ENCODE results near the gene NDUFAB1.

NDUFAB1 gene

DNA sequence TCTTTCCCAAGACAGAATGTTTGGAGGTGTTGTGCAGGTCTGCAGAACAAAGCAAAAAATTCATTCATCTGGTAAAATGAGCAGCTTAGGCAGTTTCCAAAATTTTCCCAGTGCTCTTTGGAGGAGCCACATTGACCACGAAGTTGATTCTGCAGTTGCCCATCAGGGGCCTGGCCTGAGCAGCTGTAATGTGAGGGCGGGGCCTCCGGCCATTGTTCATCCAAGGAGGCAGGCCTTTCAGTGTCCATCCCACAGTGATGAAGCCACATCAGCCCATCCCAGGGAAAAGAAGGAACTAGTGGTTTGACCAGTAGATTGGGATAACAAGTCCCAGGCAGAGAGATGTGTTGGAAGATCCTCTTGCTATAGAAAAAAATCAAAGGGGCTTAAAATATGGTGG lies 28.5 kb downstream of the NDUFAB1 start:
- no peak for DNase-seq (ENCODE audit: low spot score)
- TF ChIP-seq, protein P1, sequence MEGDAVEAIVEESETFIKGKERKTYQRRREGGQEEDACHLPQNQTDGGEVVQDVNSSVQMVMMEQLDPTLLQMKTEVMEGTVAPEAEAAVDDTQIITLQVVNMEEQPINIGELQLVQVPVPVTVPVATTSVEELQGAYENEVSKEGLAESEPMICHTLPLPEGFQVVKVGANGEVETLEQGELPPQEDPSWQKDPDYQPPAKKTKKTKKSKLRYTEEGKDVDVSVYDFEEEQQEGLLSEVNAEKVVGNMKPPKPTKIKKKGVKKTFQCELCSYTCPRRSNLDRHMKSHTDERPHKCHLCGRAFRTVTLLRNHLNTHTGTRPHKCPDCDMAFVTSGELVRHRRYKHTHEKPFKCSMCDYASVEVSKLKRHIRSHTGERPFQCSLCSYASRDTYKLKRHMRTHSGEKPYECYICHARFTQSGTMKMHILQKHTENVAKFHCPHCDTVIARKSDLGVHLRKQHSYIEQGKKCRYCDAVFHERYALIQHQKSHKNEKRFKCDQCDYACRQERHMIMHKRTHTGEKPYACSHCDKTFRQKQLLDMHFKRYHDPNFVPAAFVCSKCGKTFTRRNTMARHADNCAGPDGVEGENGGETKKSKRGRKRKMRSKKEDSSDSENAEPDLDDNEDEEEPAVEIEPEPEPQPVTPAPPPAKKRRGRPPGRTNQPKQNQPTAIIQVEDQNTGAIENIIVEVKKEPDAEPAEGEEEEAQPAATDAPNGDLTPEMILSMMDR (IDR thresholded peaks at IDR 0.05; ENCODE audit: extremely low read depth, insufficient read depth, missing control alignments) = no peak
- in situ Hi-C loops (cut with MboI; ENCODE audit: low pct_unique_long_range_greater_than_20kb, low sequenced_read_pairs, unreplicated experiment) = no loop called here

DNA sequence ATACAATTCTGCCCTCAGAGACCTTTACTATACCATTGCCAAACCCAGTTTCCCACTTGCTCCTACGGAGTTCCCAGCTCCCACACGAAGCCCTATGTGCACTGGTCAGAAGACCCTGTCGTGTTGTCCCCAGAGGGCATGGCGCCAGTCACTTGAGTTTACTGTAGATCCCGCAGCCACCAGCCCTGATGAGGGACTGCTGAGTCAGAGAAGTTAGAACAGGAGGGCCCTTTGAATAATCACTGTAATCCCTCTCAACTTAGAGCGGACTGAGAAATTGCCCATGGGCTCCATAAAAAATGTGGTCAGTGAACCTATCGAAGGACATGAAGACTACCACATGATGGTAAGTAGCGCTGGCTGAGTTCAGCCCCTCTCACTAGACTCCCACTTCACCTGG lies 29.4 kb downstream of the NDUFAB1 start:
- in situ Hi-C loops (cut with MboI; ENCODE audit: low pct_unique_long_range_greater_than_20kb, low sequenced_read_pairs, unreplicated experiment) = no loop called here
- TF ChIP-seq, protein P1 (IDR thresholded peaks at IDR 0.05; ENCODE audit: extremely low read depth, insufficient read depth, missing control alignments) = no peak
- DNase-seq (ENCODE audit: low spot score) = no peak

DNA sequence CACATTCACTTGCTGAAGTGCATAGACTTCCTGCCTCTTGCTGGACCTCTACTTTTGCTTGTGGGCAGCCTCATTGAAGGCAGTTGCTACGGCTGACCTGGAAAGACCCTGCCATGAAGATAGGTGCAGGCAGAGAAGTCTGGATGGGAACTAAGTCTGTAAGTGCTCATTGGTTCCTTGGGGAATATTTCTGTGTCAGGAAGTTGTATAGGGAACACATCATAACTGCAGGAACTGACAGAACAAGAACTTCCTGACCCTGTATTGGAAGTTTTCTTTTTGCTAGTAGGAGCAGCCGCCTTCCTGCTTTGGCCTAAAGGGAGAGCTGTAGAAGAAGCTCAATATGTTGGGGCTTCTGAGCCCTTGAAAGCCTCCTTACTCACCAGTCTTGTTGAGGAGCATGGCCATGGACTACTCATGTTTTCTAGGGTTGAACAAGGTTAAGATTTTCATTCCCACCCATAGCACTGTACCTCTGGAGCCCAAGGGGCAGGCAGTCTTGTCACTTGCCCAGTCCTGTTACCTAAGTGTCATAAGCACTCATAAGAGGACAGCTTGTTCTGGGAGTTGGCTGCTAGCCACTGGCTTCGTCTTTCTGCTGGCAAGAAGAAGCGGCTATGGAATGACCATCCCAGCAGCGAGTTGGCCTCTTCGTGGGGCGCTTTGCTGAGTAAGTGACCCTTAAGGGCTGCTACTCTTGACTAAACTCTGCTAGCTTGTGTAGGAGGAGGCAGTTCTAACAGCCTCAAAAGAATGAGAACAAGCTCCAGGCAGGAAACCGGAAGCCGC lies 31.3 kb downstream of the NDUFAB1 start:
- TF ChIP-seq, protein P1 (IDR thresholded peaks at IDR 0.05; ENCODE audit: extremely low read depth, insufficient read depth, missing control alignments) = no peak
- in situ Hi-C loops (cut with MboI; ENCODE audit: low pct_unique_long_range_greater_than_20kb, low sequenced_read_pairs, unreplicated experiment) = no loop called here
- DNase-seq (ENCODE audit: low spot score) = no peak

- in situ Hi-C loops (cut with MboI; ENCODE audit: low pct_unique_long_range_greater_than_20kb, low sequenced_read_pairs, unreplicated experiment) = no loop called here
- DNase-seq (ENCODE audit: low spot score) = no peak
- TF ChIP-seq, protein P1 (IDR thresholded peaks at IDR 0.05; ENCODE audit: extremely low read depth, insufficient read depth, missing control alignments) = no peak
These were observed 32.9 kb downstream of the NDUFAB1 start for GRCh38 chr16:23563186-23563585.

DNA sequence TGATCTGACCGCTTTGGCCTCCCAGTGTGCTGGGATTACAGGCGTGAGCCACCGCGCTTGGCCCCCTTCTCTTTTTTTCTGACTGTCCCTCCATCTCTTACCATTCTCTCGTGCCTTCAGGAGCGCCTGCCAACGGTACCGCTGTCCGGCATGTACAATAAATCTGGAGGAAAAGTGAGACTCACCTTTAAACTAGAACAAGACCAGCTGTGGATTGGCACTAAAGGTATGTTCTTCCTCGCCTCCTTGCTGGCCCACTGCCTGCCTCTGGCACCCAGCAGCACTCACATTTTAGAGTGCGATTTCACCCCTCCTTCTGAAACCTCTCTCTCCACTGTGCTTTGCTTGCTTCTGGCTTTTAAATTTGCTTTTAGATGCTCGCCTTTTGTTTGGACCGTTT lies 33.6 kb downstream of the NDUFAB1 start:
- TF ChIP-seq, protein P1 (IDR thresholded peaks at IDR 0.05; ENCODE audit: extremely low read depth, insufficient read depth, missing control alignments) = no peak

GRCh38 chr16:23561586-23561985 lies 34.5 kb downstream of the NDUFAB1 start:
- no peak for DNase-seq (ENCODE audit: low spot score)
- TF ChIP-seq, protein P1 (IDR thresholded peaks at IDR 0.05; ENCODE audit: extremely low read depth, insufficient read depth, missing control alignments) = no peak
- in situ Hi-C loops (cut with MboI; ENCODE audit: low pct_unique_long_range_greater_than_20kb, low sequenced_read_pairs, unreplicated experiment) = no loop called here

More for the DNA sequence above, 33.6 kb downstream of the NDUFAB1 start:
- no peak for DNase-seq (ENCODE audit: low spot score)
- in situ Hi-C loops (cut with MboI; ENCODE audit: low pct_unique_long_range_greater_than_20kb, low sequenced_read_pairs, unreplicated experiment) = no loop called here

Data from GM13977 (cell line).